ENCODE measurements around the gene TMEM126A. TPM values are rescaled to one million over a fixed set of nuclear protein-coding genes. Genes with fewer than 3 reads are reported as not detected.
A peak's percentile ranks its signal among the peaks of the same experiment; 100 is the strongest.

TMEM126A gene
- total and polyA plus RNA-seq, 2 of the 13 experiments (the other 11 are each of a cell fraction or from before 2014, with no cell fraction given) = 59.5 to 66.9 TPM

DNA sequence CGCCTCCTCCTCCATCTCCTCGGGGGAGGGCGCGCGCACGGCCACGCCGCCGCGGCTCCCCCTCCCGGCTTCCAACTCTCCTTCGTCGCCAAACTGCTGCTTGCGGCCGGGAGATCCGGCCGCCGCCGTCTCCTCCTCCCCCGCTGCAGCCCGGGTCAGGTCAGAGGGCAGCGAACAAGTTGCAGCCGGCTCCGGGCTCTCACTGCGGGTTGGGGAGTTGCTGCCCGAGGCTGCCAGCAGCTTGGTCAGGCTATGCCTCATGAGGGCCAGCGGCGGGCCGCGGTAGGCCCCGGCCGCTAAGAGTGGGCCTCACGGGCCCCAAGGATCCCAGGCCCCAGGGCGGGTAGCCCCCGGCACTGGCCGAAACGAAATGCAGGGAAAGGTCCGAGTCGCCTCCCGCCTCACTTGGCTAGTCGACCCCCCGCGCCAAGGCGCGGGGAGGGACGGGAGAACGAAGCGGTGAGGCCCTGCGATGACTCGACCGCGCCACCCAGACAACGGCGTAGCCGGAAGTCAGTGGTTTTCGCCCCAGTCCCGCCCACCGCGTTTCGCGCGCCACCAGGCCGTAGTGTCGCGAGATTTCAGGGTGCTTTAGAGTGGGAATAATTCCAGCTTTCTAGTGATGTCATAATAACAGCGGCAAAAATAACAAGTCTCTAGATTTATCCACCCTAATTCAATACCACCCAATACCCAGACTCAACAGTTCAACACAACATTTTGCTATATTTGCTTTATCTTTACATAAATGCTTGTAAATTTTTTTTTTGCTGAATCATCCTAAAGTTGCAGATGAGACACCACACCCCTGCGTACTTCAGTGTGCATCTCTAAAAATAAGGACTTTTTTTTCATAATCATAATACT lies 17.1 kb downstream of the TMEM126A start, which contains the start of gene CREBZF (continued):
- TF ChIP-seq, protein P1, sequence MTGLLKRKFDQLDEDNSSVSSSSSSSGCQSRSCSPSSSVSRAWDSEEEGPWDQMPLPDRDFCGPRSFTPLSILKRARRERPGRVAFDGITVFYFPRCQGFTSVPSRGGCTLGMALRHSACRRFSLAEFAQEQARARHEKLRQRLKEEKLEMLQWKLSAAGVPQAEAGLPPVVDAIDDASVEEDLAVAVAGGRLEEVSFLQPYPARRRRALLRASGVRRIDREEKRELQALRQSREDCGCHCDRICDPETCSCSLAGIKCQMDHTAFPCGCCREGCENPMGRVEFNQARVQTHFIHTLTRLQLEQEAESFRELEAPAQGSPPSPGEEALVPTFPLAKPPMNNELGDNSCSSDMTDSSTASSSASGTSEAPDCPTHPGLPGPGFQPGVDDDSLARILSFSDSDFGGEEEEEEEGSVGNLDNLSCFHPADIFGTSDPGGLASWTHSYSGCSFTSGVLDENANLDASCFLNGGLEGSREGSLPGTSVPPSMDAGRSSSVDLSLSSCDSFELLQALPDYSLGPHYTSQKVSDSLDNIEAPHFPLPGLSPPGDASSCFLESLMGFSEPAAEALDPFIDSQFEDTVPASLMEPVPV (CRISPR knock-in tag; IDR thresholded peaks at IDR 0.05) = peak; percentile 48; the same call in 1 of the 2 replicates
- TF ChIP-seq LCORL (IDR thresholded peaks at IDR 0.05) (peak; percentile 75; the same call in 1 of the 2 replicates), LCORL (CRISPR knock-in tag; IDR thresholded peaks at IDR 0.05) (no peak), ZMYM4 (CRISPR knock-in tag; IDR thresholded peaks at IDR 0.05) (peak; percentile 93), POGZ (CRISPR knock-in tag; IDR thresholded peaks at IDR 0.05) (peak; percentile 79), TEAD2 (CRISPR knock-in tag; IDR thresholded peaks at IDR 0.05) (peak; percentile 22; the same call in 1 of the 2 replicates), ZBTB7A (CRISPR knock-in tag; IDR thresholded peaks at IDR 0.05) (peak; percentile 38; the same call in 1 of the 2 replicates), CENPT (CRISPR knock-in tag; IDR thresholded peaks at IDR 0.05; ENCODE audit: low read depth) (0 out of 2 replicates have a peak, but pooled peaks have one; percentile 45), ZNF713 (CRISPR knock-in tag; IDR thresholded peaks at IDR 0.05) (0 out of 2 replicates have a peak, but pooled peaks have one; percentile 34), MAFG (CRISPR knock-in tag; IDR thresholded peaks at IDR 0.05) (0 out of 2 replicates have a peak, but pooled peaks have one; percentile 4), HOXD1 (CRISPR knock-in tag; IDR thresholded peaks at IDR 0.05) (peak; percentile 42; the same call in 1 of the 2 replicates), ZNF709 (CRISPR knock-in tag; IDR thresholded peaks at IDR 0.05) (peak; percentile 62), ETV5 (CRISPR knock-in tag; IDR thresholded peaks at IDR 0.05; ENCODE audit: borderline replicate concordance) (peak; percentile 79; the same call in 1 of the 2 replicates), ZSCAN21 (CRISPR knock-in tag; IDR thresholded peaks at IDR 0.05; ENCODE audit: borderline replicate concordance) (peak; percentile 74), ISL2 (CRISPR knock-in tag; IDR thresholded peaks at IDR 0.05) (peak; percentile 43), ZFP1 (CRISPR knock-in tag; IDR thresholded peaks at IDR 0.05) (no peak), FOSL2 (CRISPR knock-in tag; IDR thresholded peaks at IDR 0.05) (peak; percentile 72), ZNF274 (CRISPR knock-in tag; IDR thresholded peaks at IDR 0.05) (peak; percentile 82; the same call in 1 of the 2 replicates), ZNF569 (CRISPR knock-in tag; IDR thresholded peaks at IDR 0.05; ENCODE audit: borderline replicate concordance) (no peak), EEA1 (CRISPR knock-in tag; IDR thresholded peaks at IDR 0.05; ENCODE audit: borderline replicate concordance) (0 out of 2 replicates have a peak, but pooled peaks have one; percentile 55), ZNF605 (CRISPR knock-in tag; IDR thresholded peaks at IDR 0.05) (peak; percentile 93), CC2D1A (CRISPR knock-in tag; IDR thresholded peaks at IDR 0.05) (no peak)
- TF ChIP-seq, protein P2, sequence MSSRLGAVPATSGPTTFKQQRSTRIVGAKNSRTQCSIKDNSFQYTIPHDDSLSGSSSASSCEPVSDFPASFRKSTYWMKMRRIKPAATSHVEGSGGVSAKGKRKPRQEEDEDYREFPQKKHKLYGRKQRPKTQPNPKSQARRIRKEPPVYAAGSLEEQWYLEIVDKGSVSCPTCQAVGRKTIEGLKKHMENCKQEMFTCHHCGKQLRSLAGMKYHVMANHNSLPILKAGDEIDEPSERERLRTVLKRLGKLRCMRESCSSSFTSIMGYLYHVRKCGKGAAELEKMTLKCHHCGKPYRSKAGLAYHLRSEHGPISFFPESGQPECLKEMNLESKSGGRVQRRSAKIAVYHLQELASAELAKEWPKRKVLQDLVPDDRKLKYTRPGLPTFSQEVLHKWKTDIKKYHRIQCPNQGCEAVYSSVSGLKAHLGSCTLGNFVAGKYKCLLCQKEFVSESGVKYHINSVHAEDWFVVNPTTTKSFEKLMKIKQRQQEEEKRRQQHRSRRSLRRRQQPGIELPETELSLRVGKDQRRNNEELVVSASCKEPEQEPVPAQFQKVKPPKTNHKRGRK (CRISPR knock-in tag; IDR thresholded peaks at IDR 0.05) = no peak
- TF ChIP-seq, protein P3, sequence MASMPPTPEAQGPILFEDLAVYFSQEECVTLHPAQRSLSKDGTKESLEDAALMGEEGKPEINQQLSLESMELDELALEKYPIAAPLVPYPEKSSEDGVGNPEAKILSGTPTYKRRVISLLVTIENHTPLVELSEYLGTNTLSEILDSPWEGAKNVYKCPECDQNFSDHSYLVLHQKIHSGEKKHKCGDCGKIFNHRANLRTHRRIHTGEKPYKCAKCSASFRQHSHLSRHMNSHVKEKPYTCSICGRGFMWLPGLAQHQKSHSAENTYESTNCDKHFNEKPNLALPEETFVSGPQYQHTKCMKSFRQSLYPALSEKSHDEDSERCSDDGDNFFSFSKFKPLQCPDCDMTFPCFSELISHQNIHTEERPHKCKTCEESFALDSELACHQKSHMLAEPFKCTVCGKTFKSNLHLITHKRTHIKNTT (CRISPR knock-in tag; IDR thresholded peaks at IDR 0.05) = no peak

Measured in HepG2 (cell line).